ENCODE results near the gene MGAT3. TPM values are rescaled to one million over a fixed set of nuclear protein-coding genes. Genes with fewer than 3 reads are reported as not detected.

Gene MGAT3
- polyA plus RNA-seq, 5 donors, result 8.5 to 19.0 (median 15.3) TPM

- DNase-seq, result no peak
These were observed 69.9 kb downstream of the MGAT3 start for GRCh38 chr22:39526736-39527171.

- no peak for DNase-seq
These were observed 70.7 kb downstream of the MGAT3 start for GRCh38 chr22:39527481-39527961.

- no peak for DNase-seq
These were observed 71.4 kb downstream of the MGAT3 start for GRCh38 chr22:39528080-39528661.

GRCh38 chr22:39528681-39529486 is 72.1 kb downstream of the MGAT3 start:
- peak; percentile 79 to 86 for DNase-seq

- no peak for DNase-seq
These were observed 72.7 kb downstream of the MGAT3 start for GRCh38 chr22:39529487-39529851.

- DNase-seq, result no peak
These were observed 73.3 kb downstream of the MGAT3 start for GRCh38 chr22:39530116-39530515.

GRCh38 chr22:39530692-39531331 is 74.0 kb downstream of the MGAT3 start:
- DNase-seq, result no peak

- DNase-seq, result peak; percentile 100
These were observed 75.6 kb downstream of the MGAT3 start, which contains the start of gene RPS19BP1 for GRCh38 chr22:39532215-39533073. RPS19BP1 (minus strand) TSS chr22:39532748; CDS start chr22:39532738, 10 bp downstream.

GRCh38 chr22:39534092-39534506 is 77.3 kb downstream of the MGAT3 start:
- DNase-seq, result no peak

- DNase-seq, result peak; percentile 77 to 78
These were observed 78.0 kb downstream of the MGAT3 start for GRCh38 chr22:39534591-39535356.

GRCh38 chr22:39535357-39535725 is 78.5 kb downstream of the MGAT3 start:
- DNase-seq, result no peak

GRCh38 chr22:39535831-39536449 is 79.1 kb downstream of the MGAT3 start:
- DNase-seq, result no peak

- no peak for DNase-seq
These were observed 79.9 kb downstream of the MGAT3 start for GRCh38 chr22:39536711-39537110.

- DNase-seq, result no peak
These were observed 81.2 kb downstream of the MGAT3 start for GRCh38 chr22:39537975-39538374.

Other genes starting within 250 kb of the MGAT3 start
- gene PDGFB, start 212.0 kb upstream of the MGAT3 start, polyA plus RNA-seq (ENCODE audit: insufficient read depth in 1 of 5, insufficient read length in 5 of 5, low replicate concordance in 1 of 5), result 10 to 100 TPM; 16.6 to 29.0 (median 19.7) TPM
- gene RPL3, start 137.4 kb upstream of the MGAT3 start, polyA plus RNA-seq (ENCODE audit: insufficient read depth in 1 of 5, insufficient read length in 5 of 5, low replicate concordance in 1 of 5), result 1,000 to 10,000 TPM; 3,307 to 4,039 (median 3,557) TPM
- gene SYNGR1, start 107.0 kb upstream of the MGAT3 start, polyA plus RNA-seq (ENCODE audit: insufficient read depth in 1 of 5, insufficient read length in 5 of 5, low replicate concordance in 1 of 5), result 10 to 100 TPM; 22.8 to 35.0 (median 27.6) TPM
- gene TAB1, start 57.2 kb upstream of the MGAT3 start, polyA plus RNA-seq (ENCODE audit: insufficient read depth in 1 of 5, insufficient read length in 5 of 5, low replicate concordance in 1 of 5), result 10 to 100 TPM; 26.4 to 35.7 (median 32.2) TPM
- gene MIEF1, start 45.3 kb downstream of the MGAT3 start, polyA plus RNA-seq (ENCODE audit: insufficient read depth in 1 of 5, insufficient read length in 5 of 5, low replicate concordance in 1 of 5), result 10 to 100 TPM; 21.3 to 28.3 (median 23.0) TPM
- 100 to 1,000 TPM; 321 to 366 (median 329) TPM for gene ATF4, start 63.5 kb downstream of the MGAT3 start, polyA plus RNA-seq (ENCODE audit: insufficient read depth in 1 of 5, insufficient read length in 5 of 5, low replicate concordance in 1 of 5)
- gene RPS19BP1, start 75.7 kb downstream of the MGAT3 start, polyA plus RNA-seq (ENCODE audit: insufficient read depth in 1 of 5, insufficient read length in 5 of 5, low replicate concordance in 1 of 5), result 10 to 100 TPM; 40.6 to 81.1 (median 49.7) TPM
- under 1 TPM; 0.05 to 0.10 (median 0.09) TPM for gene CACNA1I, start 113.7 kb downstream of the MGAT3 start, polyA plus RNA-seq (ENCODE audit: insufficient read depth in 1 of 5, insufficient read length in 5 of 5, low replicate concordance in 1 of 5)